GM23338 (cell line): ENCODE measurements around the gene COL15A1. TPM values are rescaled to one million over a fixed set of nuclear protein-coding genes. Genes with fewer than 3 reads are reported as not detected.

Source experiments
- ATAC-seq: fragments of 200-7000 bp; cut with Tn5 transposase; 3 replicates; pipeline ENCODE4 v1.9.1; 2020
- DNase-seq: peaks from one replicate; pipeline ENCODE4 v3.0.0-alpha.2; 2015; ENCODE audit warnings: low spot score
- H2AFZ ChIP-seq: fragments of 200-600 bp; sonication (generic); 2 replicates; pipeline ENCODE4 v1.8.0; 2016; ENCODE audit warnings: antibody characterized with exemption, mild to moderate bottlenecking, moderate library complexity
- H3F3A ChIP-seq: fragments of 200-600 bp; sonication (generic); replicated peaks from 2 replicates; pipeline ENCODE4 v1.8.0; 2017; ENCODE audit warnings: antibody characterized with exemption, mixed run types, low read depth
- H3K27ac ChIP-seq: fragments of 200-600 bp; sonication (generic); 2 replicates; pipeline ENCODE4 v1.6.1; 2016; ENCODE audit warnings: low read depth
- H3K27me3 ChIP-seq: fragments of 200-600 bp; sonication (generic); 2 replicates; pipeline ENCODE4 v1.8.0; 2016; ENCODE audit warnings: mild to moderate bottlenecking, mixed run types, moderate library complexity; ENCODE audit not compliant: insufficient read depth
- H3K36me3 ChIP-seq: fragments of 200-600 bp; sonication (generic); 2 replicates; pipeline ENCODE4 v1.8.0; 2016; ENCODE audit warnings: mild to moderate bottlenecking; ENCODE audit not compliant: insufficient read depth
- H3K4me1 ChIP-seq: fragments of 200-600 bp; sonication (generic); 2 replicates; pipeline ENCODE4 v1.8.0; 2016; ENCODE audit warnings: mild to moderate bottlenecking, moderate library complexity; ENCODE audit not compliant: insufficient read depth
- H3K4me2 ChIP-seq: fragments of 200-600 bp; sonication (generic); 2 replicates; pipeline ENCODE4 v1.7.1; 2017; ENCODE audit warnings: mixed run types
- H3K4me3 ChIP-seq: fragments of 200-600 bp; sonication (generic); 2 replicates; pipeline ENCODE4 v1.6.1; 2016; ENCODE audit warnings: mixed run types
- H3K79me2 ChIP-seq: fragments of 200-600 bp; sonication (generic); replicated peaks from 2 replicates; pipeline ENCODE4 v1.8.0; 2017; ENCODE audit warnings: mild to moderate bottlenecking; ENCODE audit not compliant: insufficient read depth
- H3K9me2 ChIP-seq: fragments of 200-600 bp; sonication (generic); 2 replicates; pipeline ENCODE4 v1.8.0; 2017; ENCODE audit not compliant: insufficient read depth
- H4K20me1 ChIP-seq: fragments of 200-600 bp; sonication (generic); replicated peaks from 2 replicates; pipeline ENCODE4 v1.8.0; 2017; ENCODE audit warnings: mild to moderate bottlenecking; ENCODE audit not compliant: insufficient read depth
- H3K27ac Mint-ChIP-seq: 2 replicates; pipeline ENCODE4 v1.8.0; 2020; ENCODE audit warnings: inconsistent platforms, mild to moderate bottlenecking, moderate library complexity, mixed read lengths
- H3K27me3 Mint-ChIP-seq: 3 replicates; pipeline ENCODE4 v1.8.0; 2022; ENCODE audit warnings: low read depth, mild to moderate bottlenecking, moderate library complexity, mixed read lengths, inconsistent platforms; ENCODE audit not compliant: insufficient read depth, poor library complexity
- H3K36me3 Mint-ChIP-seq: 3 replicates; pipeline ENCODE4 v1.8.0; 2021; ENCODE audit warnings: low read depth, mild to moderate bottlenecking, inconsistent platforms, moderate library complexity, mixed read lengths
- H3K4me1 Mint-ChIP-seq: 3 replicates; pipeline ENCODE4 v1.8.0; 2020; ENCODE audit warnings: mild to moderate bottlenecking, inconsistent platforms, mixed read lengths
- H3K4me3 Mint-ChIP-seq: 3 replicates; pipeline ENCODE4 v1.8.0; 2021; ENCODE audit warnings: moderate library complexity, mild to moderate bottlenecking, inconsistent platforms, mixed read lengths
- H3K9me3 Mint-ChIP-seq: 3 replicates; pipeline ENCODE4 v1.8.0; 2020; ENCODE audit warnings: moderate library complexity, mild to moderate bottlenecking, inconsistent platforms, mixed read lengths
- CREB1 ChIP-seq: fragments of 250-450 bp; sonication (Bioruptor Pico); IDR thresholded peaks from 2 replicates; pipeline ENCODE4 v1.5.0; 2020; ENCODE audit warnings: low read depth, mild to moderate bottlenecking, moderate library complexity
- CTCF ChIP-seq, 2 experiments: fragments of 200-600 bp in 1 of 2; sonication (generic) in 1 of 2; conservative IDR thresholded peaks; 2 replicates each; pipeline versions ENCODE4 v1.5.1 to v1.6.1; 2016 to 2017; ENCODE audit warnings: antibody characterized with exemption in 2 of 2, low read depth in 2 of 2, mild to moderate bottlenecking in 2 of 2, moderate library complexity in 1 of 2
- ETS1 ChIP-seq: IDR thresholded peaks from 2 replicates; pipeline ENCODE4 v1.6.1; 2016; ENCODE audit warnings: antibody characterized with exemption
- STAT1 ChIP-seq: IDR thresholded peaks from one replicate; pipeline ENCODE4 v1.6.1; 2016; ENCODE audit warnings: antibody characterized with exemption; ENCODE audit not compliant: unreplicated experiment
- ZNF462 ChIP-seq: fragments of 250-450 bp; sonication (Bioruptor Pico); IDR thresholded peaks from 2 replicates; pipeline ENCODE4 v1.5.0; 2020; ENCODE audit warnings: mild to moderate bottlenecking, moderate library complexity
- polyA plus RNA-seq: library from polyadenylated mRNA; unstranded; fragments of >200 nt; fragmentation: Nextera tagmentation; extraction: Ambion mirVana; gene quantifications from 2 replicates; pipeline ENCODE4 v1.2.1, GENCODE V29; 2016
- total RNA-seq: library from RNA; depleted of rRNA; stranded (reverse); fragments of >200 nt; shearing (Covaris generic); gene quantifications from 2 replicates; pipeline ENCODE4 v1.2.3, GENCODE V29; 2014

Gene COL15A1
- total and polyA plus RNA-seq, 2 experiments from 2014 or later, result 0.17 to 0.18 TPM

- TF ChIP-seq ZNF462 (CRISPR knock-in tag), result no peak
- TF ChIP-seq STAT1, result no peak
- no peak for TF ChIP-seq CTCF (conservative IDR thresholded peaks at IDR 0.05; ENCODE audit: low read depth in 2 of 2)
- TF ChIP-seq CREB1 (CRISPR knock-in tag), result no peak
- no peak for TF ChIP-seq ETS1
Observed at GRCh38 chr9:98925956-98926355, 17.8 kb upstream of the COL15A1 start (continued).

GRCh38 chr9:98927724-98928123, 16.0 kb upstream of the COL15A1 start:
- peak overlapping the region; percentile 78; the same call in 1 of the 2 replicates for H2AFZ ChIP-seq
- TF ChIP-seq CREB1 (CRISPR knock-in tag), result no peak
- DNase-seq, result peak; percentile 47
- Mint-ChIP-seq H3K27me3 (peaks cover 4% of the 10 kb centered on the region), H3K27ac (no peak overlapping the region), H3K4me1 (peaks cover 14% of the 10 kb centered on the region), H3K9me3 (no peaks in the 10 kb centered on the region), H3K4me3 (no peak overlapping the region), H3K36me3 (no peaks in the 10 kb centered on the region)
- H3K9me2 ChIP-seq, result no peaks in the 10 kb centered on the region
- H3K79me2 ChIP-seq, result no peaks in the 10 kb centered on the region
- H3K4me2 ChIP-seq, result no peak overlapping the region
- H3K27ac ChIP-seq, result no peak overlapping the region
- no peaks in the 10 kb centered on the region for H4K20me1 ChIP-seq
- no peaks in the 10 kb centered on the region for H3K27me3 ChIP-seq
- peak; percentile 85 for ATAC-seq
- H3F3A ChIP-seq, result no peaks in the 10 kb centered on the region
- no peak overlapping the region for H3K4me3 ChIP-seq
- no peaks in the 10 kb centered on the region for H3K36me3 ChIP-seq
- no peaks in the 10 kb centered on the region; the same call in 1 of the 2 replicates for H3K4me1 ChIP-seq
